Measurements from ENCODE around the gene XPO6. TPM values are rescaled to one million over a fixed set of nuclear protein-coding genes. Genes with fewer than 3 reads are reported as not detected.

The XPO6 gene
- total RNA-seq, 4 donors from 2014 or later: 69.0 to 90.8 (median 76.0) TPM

DNA sequence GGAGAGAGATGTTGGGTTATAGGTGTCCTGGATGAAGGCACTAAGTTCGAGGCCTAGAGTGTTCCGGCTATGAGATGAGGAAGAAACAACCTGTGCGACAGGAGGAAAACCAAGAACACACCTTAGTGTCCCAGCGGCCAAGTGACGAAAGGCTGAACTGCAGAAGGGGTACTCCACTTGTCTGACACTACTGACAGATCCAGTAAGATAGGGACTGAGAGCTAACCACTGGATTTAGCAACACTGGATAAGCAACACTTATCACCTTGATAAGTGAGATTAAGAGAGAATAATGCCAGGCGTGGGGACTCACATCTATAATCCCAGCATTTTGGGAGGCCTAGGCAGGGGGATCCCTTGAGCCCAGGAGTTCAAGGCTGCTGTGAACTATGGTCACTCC lies 7.1 kb downstream of the XPO6 start:
- intact Hi-C loops (cut with DNase I): no loop called here
- Histone ChIP-seq H3K9me3 (no peaks in the 10 kb centered on the region), H3K27me3 (no peaks in the 10 kb centered on the region), H3K36me3 (peaks cover 0 to 99% (median 11%) of the 10 kb centered on the region in 3 donors), H3K27ac (no peak overlapping the region), H3K4me3 (no peak overlapping the region), H3K4me1 (peaks cover 0 to 47% (median 3%) of the 10 kb centered on the region in 3 donors)
- DNase-seq: no peak
- WGBS, 2 donors: 86 to 88% methylated on average over 6 of the region's 6 CpGs
- TF ChIP-seq CTCF (IDR thresholded peaks at IDR 0.05): no peak
- no peak for TF ChIP-seq POLR2A (IDR thresholded peaks at IDR 0.05)

DNA sequence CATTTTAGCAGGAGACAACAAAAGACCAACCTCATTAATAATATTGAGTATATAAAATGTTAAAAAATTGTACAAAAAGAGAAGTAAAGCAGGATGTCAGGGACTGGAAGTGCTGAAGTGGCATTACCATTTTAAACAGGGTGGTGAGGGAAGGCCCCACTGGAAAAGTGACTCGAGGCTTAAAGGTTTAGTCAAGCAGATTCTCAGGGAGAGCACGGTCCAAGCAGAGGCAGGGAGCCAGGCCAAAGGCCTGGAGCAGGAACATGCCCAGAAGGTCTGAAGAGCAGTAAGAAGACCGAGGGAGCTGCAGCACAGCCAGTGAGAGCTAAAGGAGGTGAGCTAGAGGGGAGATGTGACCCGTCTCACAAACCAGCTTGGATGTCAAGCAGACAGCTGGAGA lies 7.6 kb downstream of the XPO6 start:
- no peak for DNase-seq
- no peaks in the 10 kb centered on the region for H3K9me3 ChIP-seq
- peaks cover 0 to 100% (median 11%) of the 10 kb centered on the region in 3 donors for H3K36me3 ChIP-seq
- no peak overlapping the region for H3K4me3 ChIP-seq
- no peaks in the 10 kb centered on the region for H3K27me3 ChIP-seq
- intact Hi-C loops (cut with DNase I): no loop called here
- no peak overlapping the region for H3K27ac ChIP-seq
- peaks cover 0 to 43% (median 0%) of the 10 kb centered on the region in 3 donors for H3K4me1 ChIP-seq
- TF ChIP-seq POLR2A (IDR thresholded peaks at IDR 0.05) (no peak), CTCF (IDR thresholded peaks at IDR 0.05) (no peak)
- WGBS, 2 donors: 49 to 64% methylated on average over 4 of the region's 4 CpGs

DNA sequence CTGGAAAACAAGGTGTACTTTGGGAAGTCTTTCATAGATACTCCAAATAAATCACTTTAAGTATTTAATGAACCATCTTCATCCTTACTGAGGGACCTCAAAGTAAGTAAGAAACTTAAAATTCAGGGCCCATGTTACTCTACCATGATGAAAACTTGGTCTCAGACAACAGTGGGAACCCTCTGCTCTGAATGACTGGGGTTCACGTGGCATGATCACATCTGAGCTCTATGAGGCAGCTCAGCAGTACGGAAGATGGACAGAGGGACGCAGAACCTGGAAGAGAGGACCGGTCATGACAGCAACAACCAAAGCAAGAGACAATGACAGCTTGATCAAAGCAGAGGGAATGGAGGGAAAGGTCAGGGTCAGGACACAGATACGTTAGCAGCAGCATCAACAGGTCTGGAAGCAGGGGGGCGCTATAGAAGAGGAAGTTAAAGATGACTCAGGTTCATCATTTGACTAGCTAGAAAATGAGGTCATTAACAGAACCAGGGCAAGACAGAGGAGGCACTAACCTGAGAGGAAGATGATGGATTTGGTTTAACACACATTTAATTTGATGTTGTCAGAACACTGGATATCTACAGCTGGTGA lies 9.5 kb downstream of the XPO6 start:
- intact Hi-C loops (cut with DNase I): no loop called here
- Histone ChIP-seq H3K36me3 (peaks cover 0 to 85% (median 11%) of the 10 kb centered on the region in 3 donors), H3K27ac (no peak overlapping the region), H3K4me1 (peaks cover 0 to 26% (median 0%) of the 10 kb centered on the region in 3 donors), H3K9me3 (no peaks in the 10 kb centered on the region), H3K4me3 (no peak overlapping the region), H3K27me3 (no peaks in the 10 kb centered on the region)
- peak in 1 of 6 experiments; percentile 22 for TF ChIP-seq CTCF (IDR thresholded peaks at IDR 0.05)
- no peak for TF ChIP-seq POLR2A (IDR thresholded peaks at IDR 0.05)
- 82 to 88% methylated on average over 5 to 6 of the region's 6 CpGs for WGBS, 2 donors
- no peak for DNase-seq

GRCh38 chr16:28200661-28201060 lies 11.1 kb downstream of the XPO6 start:
- DNase-seq: no peak

More at GRCh38 chr16:28200661-28201060, 11.1 kb downstream of the XPO6 start:
- peaks cover 0 to 24% (median 0%) of the 10 kb centered on the region in 3 donors for H3K4me1 ChIP-seq
- 84 to 91% methylated on average over 5 of the region's 5 CpGs for WGBS, 2 donors
- H3K9me3 ChIP-seq: no peaks in the 10 kb centered on the region
- H3K4me3 ChIP-seq: no peak overlapping the region
- H3K36me3 ChIP-seq: peaks cover 0 to 78% (median 5%) of the 10 kb centered on the region in 3 donors
- intact Hi-C loops (cut with DNase I): no loop called here
- H3K27ac ChIP-seq: no peak overlapping the region
- no peaks in the 10 kb centered on the region for H3K27me3 ChIP-seq
- TF ChIP-seq POLR2A (IDR thresholded peaks at IDR 0.05) (no peak), CTCF (IDR thresholded peaks at IDR 0.05) (no peak)
